B cell (primary cell): ENCODE results near the gene ZBTB46. TPM values are rescaled to one million over a fixed set of nuclear protein-coding genes. Genes with fewer than 3 reads are reported as not detected.

ENCODE experiments used
- ATAC-seq: fragments of 200-7000 bp; cut with Tn5 transposase; one replicate; pipeline ENCODE4 v1.10.0; 2021; ENCODE audit warnings: low read depth, mild to moderate bottlenecking, moderate number of reproducible peaks, moderate library complexity
- CTCF ChIA-PET: fragments of 350-600 bp; sonication (Branson Sonifier 250); formaldehyde crosslinking; loops from one replicate; lab custom pipeline; 2021; ENCODE audit warnings: antibody characterized with exemption, inconsistent platforms; lab: Charles Lee
- POLR2A ChIA-PET: fragments of 350-600 bp; sonication (Branson Sonifier 250); formaldehyde crosslinking; loops from one replicate; lab custom pipeline; 2021; ENCODE audit warnings: antibody characterized with exemption; lab: Charles Lee
- DNase-seq: peaks from one replicate; pipeline ENCODE4 v3.0.0; 2013
- H2AFZ ChIP-seq: 2 replicates; pipeline ENCODE4 v1.6.1; 2012; ENCODE audit warnings: mild to moderate bottlenecking, low read depth, low read length; ENCODE audit not compliant: insufficient read depth, poor library complexity, severe bottlenecking
- H3K27ac ChIP-seq, 2 donors: 1 replicate in 1 of 2; 2 replicates in 1 of 2; pipeline ENCODE4 v1.5.1; 2012 to 2013; ENCODE audit warnings: low read length in 2 of 2, mild to moderate bottlenecking in 2 of 2, moderate library complexity in 1 of 2
- H3K27me3 ChIP-seq, 4 experiments: fragments of 200-600 bp in 1 of 4; sonication (generic) in 1 of 4; replicated peaks in 1 of 4; 1 replicate in 2 of 4; 2 replicates in 2 of 4; pipeline versions ENCODE4 v1.6.1 to v1.7.0; 2013 to 2016; ENCODE audit warnings: low read length in 3 of 4, mild to moderate bottlenecking in 2 of 4, mixed read lengths in 1 of 4, moderate library complexity in 1 of 4; ENCODE audit not compliant: insufficient read depth in 4 of 4, control insufficient read depth in 3 of 4; ENCODE audit errors: control extremely low read depth in 1 of 4
- H3K36me3 ChIP-seq, 2 experiments: replicated peaks in 1 of 2; 1 replicate in 1 of 2; 2 replicates in 1 of 2; pipeline versions ENCODE4 v1.6.1 to v1.7.1; 2013; ENCODE audit warnings: low read length in 1 of 2; ENCODE audit not compliant: insufficient read depth in 2 of 2, control insufficient read depth in 1 of 2; ENCODE audit errors: control extremely low read depth in 1 of 2, extremely low read depth in 1 of 2
- H3K4me1 ChIP-seq, 2 donors: fragments of 200-600 bp in 1 of 2; sonication (generic) in 1 of 2; 1 replicate in 1 of 2; 2 replicates in 1 of 2; pipeline versions ENCODE4 v1.5.1 to v1.6.1; 2013 to 2017; ENCODE audit warnings: low read length in 2 of 2; ENCODE audit not compliant: control insufficient read depth in 2 of 2, insufficient read depth in 2 of 2
- H3K4me2 ChIP-seq: replicated peaks from 2 replicates; pipeline ENCODE3; 2012; ENCODE audit warnings: mild to moderate bottlenecking, low read depth, low read length; ENCODE audit not compliant: poor library complexity, severe bottlenecking
- H3K4me3 ChIP-seq, 5 experiments: fragments of 200-600 bp in 1 of 5; sonication (generic) in 1 of 5; 1 replicate in 3 of 5; 2 replicates in 2 of 5; pipeline versions ENCODE4 v1.5.1 to v1.7.0; 2011 to 2016; ENCODE audit warnings: low read length in 4 of 5, mild to moderate bottlenecking in 4 of 5, low read depth in 2 of 5, control low read depth in 1 of 5, moderate library complexity in 1 of 5; ENCODE audit not compliant: insufficient read depth in 1 of 5; ENCODE audit errors: control extremely low read depth in 1 of 5, extremely low read depth in 1 of 5
- H3K79me2 ChIP-seq: fragments of 200-600 bp; sonication (generic); one replicate; pipeline ENCODE4 v1.6.0; 2016; ENCODE audit warnings: low read length; ENCODE audit not compliant: control insufficient read depth, insufficient read depth
- H3K9ac ChIP-seq: fragments of 200-600 bp; sonication (generic); 2 replicates; pipeline ENCODE4 v1.6.1; 2017; ENCODE audit warnings: mild to moderate bottlenecking, low read length, moderate library complexity
- H3K9me3 ChIP-seq, 3 donors: one replicate each; pipeline versions ENCODE4 v1.6.1 to v1.7.1; 2013; ENCODE audit warnings: low read length in 2 of 3; ENCODE audit not compliant: control insufficient read depth in 2 of 3, insufficient read depth in 1 of 3; ENCODE audit errors: control extremely low read depth in 1 of 3
- H4K20me1 ChIP-seq: 2 replicates; pipeline ENCODE4 v1.6.0; 2012; ENCODE audit warnings: mild to moderate bottlenecking, low read length; ENCODE audit not compliant: insufficient read depth, control insufficient read depth, poor library complexity, severe bottlenecking
- H3K27ac Mint-ChIP-seq: one replicate; pipeline ENCODE4 v1.8.0; 2021; ENCODE audit warnings: mixed read lengths
- H3K27me3 Mint-ChIP-seq: one replicate; pipeline ENCODE4 v1.8.0; 2021; ENCODE audit warnings: mixed read lengths
- H3K4me1 Mint-ChIP-seq: one replicate; pipeline ENCODE4 v1.8.0; 2021; ENCODE audit warnings: mixed read lengths
- H3K4me3 Mint-ChIP-seq: one replicate; pipeline ENCODE4 v1.8.0; 2021; ENCODE audit warnings: mixed read lengths
- H3K9me3 Mint-ChIP-seq: one replicate; pipeline ENCODE4 v1.8.0; 2022; ENCODE audit warnings: mixed read lengths; ENCODE audit not compliant: insufficient read depth
- CTCF ChIP-seq: fragments of 200-600 bp; IDR thresholded peaks from one replicate; pipeline ENCODE4 v1.8.0; 2022; ENCODE audit warnings: antibody characterized with exemption, mild to moderate bottlenecking
- EZH2 ChIP-seq: IDR thresholded peaks from 2 replicates; pipeline ENCODE4 v1.6.1; 2012; ENCODE audit warnings: borderline replicate concordance, low read depth, mild to moderate bottlenecking, moderate library complexity, low read length; ENCODE audit not compliant: insufficient read depth, poor library complexity, severe bottlenecking
- WGBS: methylation state at CpG from one replicate; pipeline ENCODE4 v1.1.5; 2013; ENCODE audit warnings: missing lambda C conversion rate; ENCODE audit not compliant: insufficient coverage; 5-methylcytosine and 5-hydroxymethylcytosine counted together
- intact Hi-C: fragments of 100-400 bp; cut with micrococcal nuclease; formaldehyde crosslinking; loops from one replicate; pipeline ENCODE4 v1.10.0; 2022
- polyA plus RNA-seq: library from polyadenylated mRNA; depleted of rRNA; stranded (reverse); fragments of >200 nt; gene quantifications from 2 replicates; pipeline ENCODE4 v1.2.3, GENCODE V29; 2012
- total RNA-seq, 2 donors: library from RNA; stranded (reverse); fragments of 120-200 nt in 1 of 2; gene quantifications; 1 replicate in 1 of 2; 2 replicates in 1 of 2; pipeline versions ENCODE4 v1.2.3 to v1.2.4, GENCODE V29; 2013 to 2022

The ZBTB46 gene
- total and polyA plus RNA-seq, 2 donors (not counting 1 experiment from before 2014, with no cell fraction given): 0.16 to 0.64 TPM

GRCh38 chr20:63826753-63827152 lies 4.3 kb downstream of the ZBTB46 start:
- no peak for TF ChIP-seq CTCF
- no peak for TF ChIP-seq EZH2
- Histone ChIP-seq H2AFZ (no peak overlapping the region), H3K4me3 (no peak overlapping the region), H3K79me2 (no peaks in the 10 kb centered on the region), H3K9ac (no peak overlapping the region), H3K9me3 (peaks cover 0 to 8% (median 0%) of the 10 kb centered on the region in 3 donors), H3K4me2 (no peak overlapping the region), H4K20me1 (no peaks in the 10 kb centered on the region), H3K27ac (no peak overlapping the region), H3K36me3 (no peaks in the 10 kb centered on the region), H3K4me1 (peaks cover 12% of the 10 kb centered on the region in 2 donors), H3K27me3 (peaks cover 0 to 35% (median 26%) of the 10 kb centered on the region in 4 experiments)
- H3K4me1 Mint-ChIP-seq: peaks cover 11% of the 10 kb centered on the region
- no peak overlapping the region for H3K4me3 Mint-ChIP-seq
- H3K27ac Mint-ChIP-seq: no peak overlapping the region
- 94% methylated on average over 13 of the region's 13 CpGs for WGBS
- no peaks in the 10 kb centered on the region for H3K9me3 Mint-ChIP-seq
- CTCF ChIA-PET: no interaction called here
- intact Hi-C loops: no loop called here
- POLR2A ChIA-PET: no interaction called here
- ATAC-seq (no peak), DNase-seq (no peak)
- H3K27me3 Mint-ChIP-seq: peaks cover 38% of the 10 kb centered on the region

DNA sequence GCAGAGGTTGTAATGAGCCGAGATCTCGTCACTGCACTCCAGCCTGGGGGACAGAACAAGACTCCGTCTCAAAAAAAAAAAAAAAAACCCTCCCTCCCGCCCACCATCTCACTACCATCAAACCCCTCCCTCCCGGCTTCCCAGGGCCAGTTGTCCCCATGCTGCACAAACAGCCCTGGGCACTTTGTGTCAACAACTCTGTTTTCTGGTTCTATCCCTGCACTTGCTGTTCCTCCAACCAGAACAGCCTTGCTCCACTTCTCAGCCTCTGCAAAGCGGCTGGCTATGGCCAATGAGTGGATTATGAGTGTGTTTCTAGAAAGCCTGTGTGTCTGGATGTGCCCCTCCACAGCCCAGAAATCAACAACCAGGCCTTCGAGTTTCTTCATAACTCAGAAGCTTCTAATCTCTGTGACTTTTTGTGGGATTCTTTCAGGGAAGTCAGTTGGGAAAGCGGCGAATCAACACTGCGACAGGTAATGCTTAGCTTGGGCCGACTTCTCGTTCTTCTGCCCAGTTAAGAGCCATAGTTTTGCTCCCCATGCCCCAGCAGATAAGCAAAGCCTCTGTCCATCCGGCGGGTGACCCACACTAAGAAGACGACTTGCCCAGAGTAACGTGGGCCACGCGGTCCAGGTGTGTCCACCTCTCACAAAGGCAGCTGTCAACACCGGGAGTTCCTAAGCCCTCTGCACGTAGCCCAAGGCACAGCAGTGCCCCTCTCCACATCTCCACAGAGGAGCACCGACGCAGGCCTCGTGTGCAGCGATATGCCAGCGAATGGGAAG lies 5.5 kb downstream of the ZBTB46 start:
- peaks cover 0 to 8% (median 0%) of the 10 kb centered on the region in 3 donors for H3K9me3 ChIP-seq
- Mint-ChIP-seq H3K27ac (no peak overlapping the region), H3K4me3 (no peak overlapping the region), H3K9me3 (no peaks in the 10 kb centered on the region), H3K27me3 (peaks cover 40% of the 10 kb centered on the region), H3K4me1 (peaks cover 11% of the 10 kb centered on the region)
- TF ChIP-seq EZH2 (no peak), CTCF (no peak)
- WGBS: 92% methylated on average over 14 of the region's 25 CpGs
- H3K4me3 ChIP-seq: no peak overlapping the region
- no peak overlapping the region for H3K4me2 ChIP-seq
- intact Hi-C loops: no loop called here
- peaks cover 0 to 35% (median 26%) of the 10 kb centered on the region in 4 experiments for H3K27me3 ChIP-seq
- no peaks in the 10 kb centered on the region for H4K20me1 ChIP-seq
- POLR2A ChIA-PET: interaction anchor here (0.7 kb wide), 1 partner anchor 105 kb away, joined by 5 read pairs; no protein-coding TSS in a partner anchor
- DNase-seq: no peak
- no peaks in the 10 kb centered on the region for H3K36me3 ChIP-seq
- no peaks in the 10 kb centered on the region for H3K79me2 ChIP-seq
- ATAC-seq: no peak
- H3K4me1 ChIP-seq: peaks cover 12% of the 10 kb centered on the region in 2 donors
- no peak overlapping the region for H3K9ac ChIP-seq
- H2AFZ ChIP-seq: no peak overlapping the region
- H3K27ac ChIP-seq: no peak overlapping the region
- CTCF ChIA-PET: no interaction called here
